ENCODE data around the gene SLC16A5.

The SLC16A5 gene

GRCh38 chr17:75086496-75087181 is 1.1 kb upstream of the SLC16A5 start:
- Histone ChIP-seq H3K36me3 (ENCODE audit: insufficient read depth, low read length) (no peaks in the 10 kb centered on the region), H3K9ac (ENCODE audit: low read depth, low read length) (peak overlapping the region; percentile 94), H3K4me1 (ENCODE audit: insufficient read depth, low read length) (peaks cover 47% of the 10 kb centered on the region), H3K9me3 (ENCODE audit: control insufficient read depth, insufficient read depth, low read length) (no peaks in the 10 kb centered on the region)

- Histone ChIP-seq H3K9ac (ENCODE audit: low read depth, low read length) (peak overlapping the region; percentile 94), H3K9me3 (ENCODE audit: control insufficient read depth, insufficient read depth, low read length) (no peaks in the 10 kb centered on the region), H3K4me1 (ENCODE audit: insufficient read depth, low read length) (peaks cover 50% of the 10 kb centered on the region), H3K36me3 (ENCODE audit: insufficient read depth, low read length) (no peaks in the 10 kb centered on the region)
Measured at GRCh38 chr17:75087182-75087557, 584 bp upstream of the SLC16A5 start.

GRCh38 chr17:75088465-75089417 is 987 bp downstream of the SLC16A5 start:
- H3K9ac ChIP-seq (ENCODE audit: low read depth, low read length) = peak overlapping the region; percentile 94
- H3K4me1 ChIP-seq (ENCODE audit: insufficient read depth, low read length) = peaks cover 51% of the 10 kb centered on the region
- H3K9me3 ChIP-seq (ENCODE audit: control insufficient read depth, insufficient read depth, low read length) = no peaks in the 10 kb centered on the region
- no peaks in the 10 kb centered on the region for H3K36me3 ChIP-seq (ENCODE audit: insufficient read depth, low read length)

- H3K9ac ChIP-seq (ENCODE audit: low read depth, low read length) = peak overlapping the region; percentile 4; the same call in 1 of the 2 replicates
- H3K4me1 ChIP-seq (ENCODE audit: insufficient read depth, low read length) = peaks cover 40% of the 10 kb centered on the region
- no peaks in the 10 kb centered on the region for H3K9me3 ChIP-seq (ENCODE audit: control insufficient read depth, insufficient read depth, low read length)
- H3K36me3 ChIP-seq (ENCODE audit: insufficient read depth, low read length) = no peaks in the 10 kb centered on the region
Measured at GRCh38 chr17:75090871-75091854, 3.4 kb downstream of the SLC16A5 start.

- no peaks in the 10 kb centered on the region for H3K36me3 ChIP-seq (ENCODE audit: insufficient read depth, low read length)
- peaks cover 34% of the 10 kb centered on the region for H3K4me1 ChIP-seq (ENCODE audit: insufficient read depth, low read length)
- H3K9me3 ChIP-seq (ENCODE audit: control insufficient read depth, insufficient read depth, low read length) = no peaks in the 10 kb centered on the region
- no peak overlapping the region for H3K9ac ChIP-seq (ENCODE audit: low read depth, low read length)
Measured at GRCh38 chr17:75091855-75092327, 4.1 kb downstream of the SLC16A5 start.

GRCh38 chr17:75093548-75094158 is 5.9 kb downstream of the SLC16A5 start:
- Histone ChIP-seq H3K36me3 (ENCODE audit: insufficient read depth, low read length) (peaks cover 5% of the 10 kb centered on the region; the same call in 1 of the 2 replicates), H3K9me3 (ENCODE audit: control insufficient read depth, insufficient read depth, low read length) (no peaks in the 10 kb centered on the region), H3K9ac (ENCODE audit: low read depth, low read length) (no peak overlapping the region), H3K4me1 (ENCODE audit: insufficient read depth, low read length) (peaks cover 33% of the 10 kb centered on the region)

- H3K9me3 ChIP-seq (ENCODE audit: control insufficient read depth, insufficient read depth, low read length) = no peaks in the 10 kb centered on the region
- H3K9ac ChIP-seq (ENCODE audit: low read depth, low read length) = no peak overlapping the region
- H3K36me3 ChIP-seq (ENCODE audit: insufficient read depth, low read length) = peaks cover 5% of the 10 kb centered on the region; the same call in 1 of the 2 replicates
- peaks cover 25% of the 10 kb centered on the region; the same call in 1 of the 2 replicates for H3K4me1 ChIP-seq (ENCODE audit: insufficient read depth, low read length)
Measured at GRCh38 chr17:75094871-75095399, 7.2 kb downstream of the SLC16A5 start.

- Histone ChIP-seq H3K9me3 (ENCODE audit: control insufficient read depth, insufficient read depth, low read length) (no peaks in the 10 kb centered on the region), H3K36me3 (ENCODE audit: insufficient read depth, low read length) (peaks cover 7% of the 10 kb centered on the region; the same call in 1 of the 2 replicates), H3K9ac (ENCODE audit: low read depth, low read length) (no peak overlapping the region), H3K4me1 (ENCODE audit: insufficient read depth, low read length) (peaks cover 20% of the 10 kb centered on the region; the same call in 1 of the 2 replicates)
Measured at GRCh38 chr17:75096082-75096625, 8.4 kb downstream of the SLC16A5 start.

GRCh38 chr17:75097865-75098264 is 10.1 kb downstream of the SLC16A5 start:
- H3K9ac ChIP-seq (ENCODE audit: low read depth, low read length) = no peak overlapping the region
- H3K36me3 ChIP-seq (ENCODE audit: insufficient read depth, low read length) = peaks cover 16% of the 10 kb centered on the region; the same call in 1 of the 2 replicates
- peaks cover 13% of the 10 kb centered on the region; the same call in 1 of the 2 replicates for H3K4me1 ChIP-seq (ENCODE audit: insufficient read depth, low read length)
- no peaks in the 10 kb centered on the region for H3K9me3 ChIP-seq (ENCODE audit: control insufficient read depth, insufficient read depth, low read length)

- H3K36me3 ChIP-seq (ENCODE audit: insufficient read depth, low read length) = peaks cover 16% of the 10 kb centered on the region; the same call in 1 of the 2 replicates
- H3K9me3 ChIP-seq (ENCODE audit: control insufficient read depth, insufficient read depth, low read length) = no peaks in the 10 kb centered on the region
- peaks cover 8% of the 10 kb centered on the region; the same call in 1 of the 2 replicates for H3K4me1 ChIP-seq (ENCODE audit: insufficient read depth, low read length)
- no peak overlapping the region for H3K9ac ChIP-seq (ENCODE audit: low read depth, low read length)
Measured at GRCh38 chr17:75098861-75099260, 11.1 kb downstream of the SLC16A5 start.

GRCh38 chr17:75099881-75100595 is 12.3 kb downstream of the SLC16A5 start:
- Histone ChIP-seq H3K9me3 (ENCODE audit: control insufficient read depth, insufficient read depth, low read length) (no peaks in the 10 kb centered on the region), H3K4me1 (ENCODE audit: insufficient read depth, low read length) (peaks cover 8% of the 10 kb centered on the region; the same call in 1 of the 2 replicates), H3K36me3 (ENCODE audit: insufficient read depth, low read length) (peaks cover 16% of the 10 kb centered on the region; the same call in 1 of the 2 replicates), H3K9ac (ENCODE audit: low read depth, low read length) (no peak overlapping the region)

GRCh38 chr17:75102385-75102821 is 14.6 kb downstream of the SLC16A5 start:
- Histone ChIP-seq H3K4me1 (ENCODE audit: insufficient read depth, low read length) (peaks cover 8% of the 10 kb centered on the region; the same call in 1 of the 2 replicates), H3K36me3 (ENCODE audit: insufficient read depth, low read length) (peaks cover 16% of the 10 kb centered on the region; the same call in 1 of the 2 replicates), H3K9ac (ENCODE audit: low read depth, low read length) (no peak overlapping the region), H3K9me3 (ENCODE audit: control insufficient read depth, insufficient read depth, low read length) (no peaks in the 10 kb centered on the region)

Data from ES-I3 (cell line).